HepG2 (cell line): ENCODE data around the gene LTC4S. TPM values are rescaled to one million over a fixed set of nuclear protein-coding genes. Genes with fewer than 3 reads are reported as not detected.

ENCODE experiments used
- ARHGAP35 ChIP-seq: sonication (generic); formaldehyde crosslinking; IDR thresholded peaks from 2 replicates; pipeline ENCODE4 v1.9.0; 2022; ENCODE audit warnings: mild to moderate bottlenecking, inconsistent platforms, moderate library complexity, missing genetic modification reagents, borderline replicate concordance
- ATF7-NPFF ChIP-seq: sonication (generic); formaldehyde crosslinking; IDR thresholded peaks from 2 replicates; pipeline ENCODE4 v1.8.1; 2023; ENCODE audit warnings: mild to moderate bottlenecking, low read depth, missing genetic modification reagents, moderate library complexity
- BCL6 ChIP-seq: IDR thresholded peaks from 2 replicates; pipeline ENCODE4 v1.6.1; 2016; ENCODE audit warnings: missing genetic modification reagents, missing compliant biosample characterization
- KAT2B ChIP-seq: fragments of 150-350 bp; IDR thresholded peaks from 2 replicates; pipeline ENCODE4 v1.6.1; 2014; ENCODE audit warnings: low read depth, low read length, borderline replicate concordance
- KLF16 ChIP-seq, 2 experiments: sonication (generic) in 1 of 2; formaldehyde crosslinking in 1 of 2; IDR thresholded peaks; 2 replicates each; pipeline versions ENCODE4 v1.6.1 to v1.8.0; 2016 to 2023; ENCODE audit warnings: missing genetic modification reagents in 2 of 2, missing compliant biosample characterization in 1 of 2
- KLF9 ChIP-seq: IDR thresholded peaks from 2 replicates; pipeline ENCODE4 v1.6.1; 2016; ENCODE audit warnings: low read depth
- KMT2A ChIP-seq: sonication (generic); formaldehyde crosslinking; IDR thresholded peaks from 2 replicates; pipeline ENCODE4 v1.4.0; 2020; ENCODE audit warnings: missing genetic modification reagents
- NR2F6 ChIP-seq, 2 experiments: IDR thresholded peaks; 2 replicates each; pipeline ENCODE4 v1.6.1; 2016; ENCODE audit warnings: antibody characterized with exemption in 1 of 2, mild to moderate bottlenecking in 1 of 2
- REXO4 ChIP-seq: sonication (generic); formaldehyde crosslinking; IDR thresholded peaks from 2 replicates; pipeline ENCODE4 v1.8.0; 2022; ENCODE audit warnings: missing genetic modification reagents, mild to moderate bottlenecking, borderline replicate concordance
- SRF ChIP-seq: IDR thresholded peaks from 2 replicates; pipeline ENCODE4 v1.6.1; 2011; ENCODE audit warnings: mild to moderate bottlenecking, low read depth, low read length, moderate library complexity
- ZNF251 ChIP-seq: sonication (generic); formaldehyde crosslinking; IDR thresholded peaks from 2 replicates; pipeline ENCODE4 v1.9.0; 2021; ENCODE audit warnings: mild to moderate bottlenecking, missing genetic modification reagents
- ZNF329 ChIP-seq: sonication (generic); formaldehyde crosslinking; IDR thresholded peaks from 2 replicates; pipeline ENCODE4 v1.9.0; 2021; ENCODE audit warnings: low read depth, mild to moderate bottlenecking, missing genetic modification reagents
- ZNF605 ChIP-seq: sonication (generic); formaldehyde crosslinking; IDR thresholded peaks from 2 replicates; pipeline ENCODE4 v1.8.0; 2022; ENCODE audit warnings: mild to moderate bottlenecking, missing genetic modification reagents
- polyA plus RNA-seq, 8 experiments: library from polyadenylated mRNA; depleted of rRNA in 3 of 8; stranded (reverse) in 7 of 8; unstranded in 1 of 8; fragments of >200 nt; fragmentation: Illumina TruSeq in 4 of 8; extraction: Trizol in 4 of 8; gene quantifications; 2 replicates each; pipeline versions ENCODE4 v1.2.1 to v1.2.3, GENCODE V29; 2011 to 2016; ENCODE audit warnings: low read depth in 4 of 8, missing spikeins in 1 of 8, mixed read lengths in 1 of 8; ENCODE audit not compliant: insufficient read depth in 1 of 8
- total RNA-seq, 5 experiments: library from RNA; depleted of rRNA; stranded (reverse); fragments of >200 nt; fragmentation: Illumina TruSeq; extraction: Trizol; gene quantifications; 2 replicates each; pipeline ENCODE4 v1.2.3, GENCODE V29; 2016; ENCODE audit warnings: low read depth in 1 of 5
- TF ChIP-seq, protein P1 (sequence below): sonication (generic); formaldehyde crosslinking; IDR thresholded peaks from 2 replicates; pipeline ENCODE4 v1.4.0; 2020; ENCODE audit warnings: missing genetic modification reagents
- TF ChIP-seq, protein P2 (sequence below): sonication (generic); formaldehyde crosslinking; IDR thresholded peaks from 2 replicates; pipeline ENCODE4 v1.4.0; 2020; ENCODE audit warnings: missing genetic modification reagents, borderline replicate concordance
- TF ChIP-seq, protein P3 (sequence below): fragments of 450-650 bp; IDR thresholded peaks from 2 replicates; pipeline ENCODE4 v1.6.1; 2017
- TF ChIP-seq, protein P4 (sequence below): sonication (generic); formaldehyde crosslinking; IDR thresholded peaks from 2 replicates; pipeline ENCODE4 v1.5.0; 2020; ENCODE audit warnings: missing genetic modification reagents
- TF ChIP-seq, protein P5 (sequence below): sonication (generic); formaldehyde crosslinking; IDR thresholded peaks from 2 replicates; pipeline ENCODE4 v1.4.0; 2020; ENCODE audit warnings: low read depth, mild to moderate bottlenecking, missing genetic modification reagents

The LTC4S gene
- total and polyA plus RNA-seq, 2 of the 13 experiments (the other 11 are each of a cell fraction or from before 2014, with no cell fraction given) = 0.35 TPM; not detected in 1

DNA sequence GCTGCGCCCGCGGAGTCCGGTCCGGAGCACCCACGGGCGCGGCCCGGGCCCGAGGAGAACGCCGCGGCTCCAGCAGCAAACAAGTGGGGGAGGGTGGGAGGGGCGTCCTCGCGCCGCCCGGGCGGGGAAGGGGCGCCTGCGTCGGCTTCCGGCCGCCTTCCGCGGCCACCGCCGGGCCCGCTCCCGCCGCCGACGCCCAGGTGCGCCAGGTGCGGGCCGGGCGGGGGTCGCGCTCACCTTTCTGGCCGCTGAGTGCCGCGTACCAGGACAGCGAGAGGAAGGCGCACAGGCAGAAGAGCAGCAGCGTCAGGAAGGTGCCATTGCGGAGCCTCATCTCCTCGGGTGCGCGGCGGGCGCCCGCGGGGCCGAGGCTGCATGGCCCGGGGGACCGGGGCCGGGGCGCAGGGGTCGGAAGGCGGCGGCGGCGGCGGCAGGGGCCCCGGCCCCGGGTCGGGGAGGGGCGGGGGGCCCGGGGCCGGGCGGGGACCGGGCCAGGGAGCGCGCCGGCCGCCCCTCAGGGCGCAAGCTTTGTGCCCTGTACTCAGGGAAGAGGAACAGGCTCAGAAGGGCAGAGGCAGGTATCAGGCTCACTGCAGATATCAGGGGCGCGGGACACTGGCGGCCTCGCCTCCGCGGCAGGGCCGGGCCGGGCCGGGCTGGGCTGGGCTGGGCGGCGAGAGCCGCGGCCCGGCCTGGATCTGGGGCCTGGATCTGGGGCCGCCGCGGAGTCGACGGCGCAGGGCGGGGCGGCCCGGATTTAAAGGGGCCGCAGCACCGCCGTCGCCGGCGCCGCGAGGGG, 12.7 kb downstream of the LTC4S start, which contains the start of gene MGAT4B (continued):
- TF ChIP-seq, protein P1, sequence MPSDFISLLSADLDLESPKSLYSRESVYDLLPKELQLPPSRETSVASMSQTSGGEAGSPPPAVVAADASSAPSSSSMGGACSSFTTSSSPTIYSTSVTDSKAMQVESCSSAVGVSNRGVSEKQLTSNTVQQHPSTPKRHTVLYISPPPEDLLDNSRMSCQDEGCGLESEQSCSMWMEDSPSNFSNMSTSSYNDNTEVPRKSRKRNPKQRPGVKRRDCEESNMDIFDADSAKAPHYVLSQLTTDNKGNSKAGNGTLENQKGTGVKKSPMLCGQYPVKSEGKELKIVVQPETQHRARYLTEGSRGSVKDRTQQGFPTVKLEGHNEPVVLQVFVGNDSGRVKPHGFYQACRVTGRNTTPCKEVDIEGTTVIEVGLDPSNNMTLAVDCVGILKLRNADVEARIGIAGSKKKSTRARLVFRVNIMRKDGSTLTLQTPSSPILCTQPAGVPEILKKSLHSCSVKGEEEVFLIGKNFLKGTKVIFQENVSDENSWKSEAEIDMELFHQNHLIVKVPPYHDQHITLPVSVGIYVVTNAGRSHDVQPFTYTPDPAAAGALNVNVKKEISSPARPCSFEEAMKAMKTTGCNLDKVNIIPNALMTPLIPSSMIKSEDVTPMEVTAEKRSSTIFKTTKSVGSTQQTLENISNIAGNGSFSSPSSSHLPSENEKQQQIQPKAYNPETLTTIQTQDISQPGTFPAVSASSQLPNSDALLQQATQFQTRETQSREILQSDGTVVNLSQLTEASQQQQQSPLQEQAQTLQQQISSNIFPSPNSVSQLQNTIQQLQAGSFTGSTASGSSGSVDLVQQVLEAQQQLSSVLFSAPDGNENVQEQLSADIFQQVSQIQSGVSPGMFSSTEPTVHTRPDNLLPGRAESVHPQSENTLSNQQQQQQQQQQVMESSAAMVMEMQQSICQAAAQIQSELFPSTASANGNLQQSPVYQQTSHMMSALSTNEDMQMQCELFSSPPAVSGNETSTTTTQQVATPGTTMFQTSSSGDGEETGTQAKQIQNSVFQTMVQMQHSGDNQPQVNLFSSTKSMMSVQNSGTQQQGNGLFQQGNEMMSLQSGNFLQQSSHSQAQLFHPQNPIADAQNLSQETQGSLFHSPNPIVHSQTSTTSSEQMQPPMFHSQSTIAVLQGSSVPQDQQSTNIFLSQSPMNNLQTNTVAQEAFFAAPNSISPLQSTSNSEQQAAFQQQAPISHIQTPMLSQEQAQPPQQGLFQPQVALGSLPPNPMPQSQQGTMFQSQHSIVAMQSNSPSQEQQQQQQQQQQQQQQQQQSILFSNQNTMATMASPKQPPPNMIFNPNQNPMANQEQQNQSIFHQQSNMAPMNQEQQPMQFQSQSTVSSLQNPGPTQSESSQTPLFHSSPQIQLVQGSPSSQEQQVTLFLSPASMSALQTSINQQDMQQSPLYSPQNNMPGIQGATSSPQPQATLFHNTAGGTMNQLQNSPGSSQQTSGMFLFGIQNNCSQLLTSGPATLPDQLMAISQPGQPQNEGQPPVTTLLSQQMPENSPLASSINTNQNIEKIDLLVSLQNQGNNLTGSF = no peak
- TF ChIP-seq BCL6 (CRISPR knock-in tag) (no peak), REXO4 (CRISPR knock-in tag) (no peak), KMT2A (CRISPR knock-in tag) (no peak), ATF7-NPFF (0 out of 2 replicates have a peak, but pooled peaks have one; percentile 4), SRF (no peak), NR2F6 (IDR thresholded peaks at IDR 0.05) (no peak), NR2F6 (CRISPR knock-in tag; IDR thresholded peaks at IDR 0.05) (no peak), ZNF251 (CRISPR knock-in tag) (no peak), ZNF605 (CRISPR knock-in tag) (no peak), KAT2B (no peak), ZNF329 (CRISPR knock-in tag) (no peak), ARHGAP35 (CRISPR knock-in tag) (no peak), KLF16 (CRISPR knock-in tag; IDR thresholded peaks at IDR 0.05) (no peak), KLF9 (no peak)
- TF ChIP-seq, protein P2, sequence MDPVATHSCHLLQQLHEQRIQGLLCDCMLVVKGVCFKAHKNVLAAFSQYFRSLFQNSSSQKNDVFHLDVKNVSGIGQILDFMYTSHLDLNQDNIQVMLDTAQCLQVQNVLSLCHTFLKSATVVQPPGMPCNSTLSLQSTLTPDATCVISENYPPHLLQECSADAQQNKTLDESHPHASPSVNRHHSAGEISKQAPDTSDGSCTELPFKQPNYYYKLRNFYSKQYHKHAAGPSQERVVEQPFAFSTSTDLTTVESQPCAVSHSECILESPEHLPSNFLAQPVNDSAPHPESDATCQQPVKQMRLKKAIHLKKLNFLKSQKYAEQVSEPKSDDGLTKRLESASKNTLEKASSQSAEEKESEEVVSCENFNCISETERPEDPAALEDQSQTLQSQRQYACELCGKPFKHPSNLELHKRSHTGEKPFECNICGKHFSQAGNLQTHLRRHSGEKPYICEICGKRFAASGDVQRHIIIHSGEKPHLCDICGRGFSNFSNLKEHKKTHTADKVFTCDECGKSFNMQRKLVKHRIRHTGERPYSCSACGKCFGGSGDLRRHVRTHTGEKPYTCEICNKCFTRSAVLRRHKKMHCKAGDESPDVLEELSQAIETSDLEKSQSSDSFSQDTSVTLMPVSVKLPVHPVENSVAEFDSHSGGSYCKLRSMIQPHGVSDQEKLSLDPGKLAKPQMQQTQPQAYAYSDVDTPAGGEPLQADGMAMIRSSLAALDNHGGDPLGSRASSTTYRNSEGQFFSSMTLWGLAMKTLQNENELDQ (CRISPR knock-in tag) = no peak
- TF ChIP-seq, protein P3, sequence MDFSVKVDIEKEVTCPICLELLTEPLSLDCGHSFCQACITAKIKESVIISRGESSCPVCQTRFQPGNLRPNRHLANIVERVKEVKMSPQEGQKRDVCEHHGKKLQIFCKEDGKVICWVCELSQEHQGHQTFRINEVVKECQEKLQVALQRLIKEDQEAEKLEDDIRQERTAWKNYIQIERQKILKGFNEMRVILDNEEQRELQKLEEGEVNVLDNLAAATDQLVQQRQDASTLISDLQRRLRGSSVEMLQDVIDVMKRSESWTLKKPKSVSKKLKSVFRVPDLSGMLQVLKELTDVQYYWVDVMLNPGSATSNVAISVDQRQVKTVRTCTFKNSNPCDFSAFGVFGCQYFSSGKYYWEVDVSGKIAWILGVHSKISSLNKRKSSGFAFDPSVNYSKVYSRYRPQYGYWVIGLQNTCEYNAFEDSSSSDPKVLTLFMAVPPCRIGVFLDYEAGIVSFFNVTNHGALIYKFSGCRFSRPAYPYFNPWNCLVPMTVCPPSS = no peak
- TF ChIP-seq, protein P4, sequence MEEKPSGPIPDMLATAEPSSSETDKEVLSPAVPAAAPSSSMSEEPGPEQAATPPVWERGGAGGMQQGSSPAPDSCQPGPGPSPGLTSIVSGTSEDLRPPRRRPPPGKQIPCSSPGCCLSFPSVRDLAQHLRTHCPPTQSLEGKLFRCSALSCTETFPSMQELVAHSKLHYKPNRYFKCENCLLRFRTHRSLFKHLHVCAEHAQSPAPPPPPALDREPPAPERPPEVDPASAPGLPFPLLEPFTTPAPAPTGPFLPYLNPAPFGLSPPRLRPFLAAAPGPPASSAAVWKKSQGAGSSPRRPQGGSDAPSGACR = no peak
- TF ChIP-seq, protein P5, sequence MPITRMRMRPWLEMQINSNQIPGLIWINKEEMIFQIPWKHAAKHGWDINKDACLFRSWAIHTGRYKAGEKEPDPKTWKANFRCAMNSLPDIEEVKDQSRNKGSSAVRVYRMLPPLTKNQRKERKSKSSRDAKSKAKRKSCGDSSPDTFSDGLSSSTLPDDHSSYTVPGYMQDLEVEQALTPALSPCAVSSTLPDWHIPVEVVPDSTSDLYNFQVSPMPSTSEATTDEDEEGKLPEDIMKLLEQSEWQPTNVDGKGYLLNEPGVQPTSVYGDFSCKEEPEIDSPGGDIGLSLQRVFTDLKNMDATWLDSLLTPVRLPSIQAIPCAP = no peak
